Upper lobe of left lung (tissue), 4 donors: ENCODE data around the gene VMAC.
A peak's percentile ranks its signal among the peaks of the same experiment; 100 is the strongest.

ENCODE experiments used
- CTCF ChIP-seq, 6 experiments: fragments of 450-650 bp in 4 of 6; fragments of 200-600 bp in 2 of 6; sonication (generic) in 2 of 6; IDR thresholded peaks; one replicate each; pipeline ENCODE4 v1.5.1; 2016 to 2019; ENCODE audit warnings: antibody characterized with exemption in 6 of 6
- POLR2A ChIP-seq, 4 donors: fragments of 450-650 bp; IDR thresholded peaks; one replicate each; pipeline ENCODE4 v1.5.1; 2016 to 2017; ENCODE audit warnings: antibody characterized with exemption in 4 of 4, mild to moderate bottlenecking in 2 of 4

- TF ChIP-seq POLR2A (IDR thresholded peaks at IDR 0.05) (peak in 1 of 4 donors; percentile 42), CTCF (IDR thresholded peaks at IDR 0.05) (no peak)
These were observed 9.2 kb downstream of the VMAC start, which contains the start of gene CAPS for GRCh38 chr19:5913739-5914357.
